NCI-H2196 treated with DMSO at 0.1 percent for 48 hours (cell line): ENCODE measurements around the gene SIRT2.
A peak's percentile ranks its signal among the peaks of the same experiment; 100 is the strongest.
"Not testable (repeated sequence)": the region's sequence is repeated elsewhere in the genome, so short reads cannot be mapped to it uniquely, and the experiment has no call there.

Source experiments
- DNase-seq: peaks from one replicate; lab custom pipeline; 2025; ENCODE audit not compliant: unreplicated experiment; lab: John Stamatoyannopoulos, UW

Gene SIRT2

DNA sequence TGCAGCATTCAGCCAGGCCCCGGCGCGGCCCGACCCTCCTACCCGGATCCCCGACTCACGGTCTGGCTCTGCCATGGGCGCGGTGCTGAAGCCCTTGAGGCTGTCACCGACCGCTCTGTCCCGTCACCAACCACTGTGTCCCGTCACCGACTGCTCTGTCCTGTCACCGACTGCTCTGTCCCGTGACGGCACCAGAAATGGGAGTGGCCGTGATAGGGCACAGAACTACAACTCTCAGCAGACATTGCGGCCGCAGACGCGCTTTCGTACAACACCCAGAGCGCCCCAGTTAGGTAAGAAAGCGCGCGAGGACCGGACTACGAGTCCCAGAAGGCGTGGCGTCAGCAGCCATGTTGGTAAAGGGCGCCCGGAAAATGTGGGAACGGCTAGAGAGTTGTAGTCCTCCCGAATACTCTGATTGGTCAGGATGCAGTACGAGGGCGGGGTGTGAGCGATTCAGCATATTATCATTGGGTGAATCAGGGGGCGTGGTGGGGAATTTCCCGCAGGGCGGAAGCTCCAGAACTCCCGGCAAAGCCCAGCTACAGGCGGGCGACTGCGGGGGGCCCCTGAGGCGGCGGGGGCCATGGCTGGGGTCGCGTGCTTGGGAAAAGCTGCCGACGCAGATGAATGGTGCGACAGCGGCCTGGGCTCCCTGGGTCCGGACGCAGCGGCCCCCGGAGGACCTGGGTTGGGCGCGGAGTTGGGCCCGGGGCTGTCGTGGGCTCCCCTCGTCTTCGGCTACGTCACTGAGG is at the start of gene SIRT2, which contains the start of gene NFKBIB:
Gene SIRT2, minus strand, starts transcription at position 172 of the 755 bp plus-strand sequence. Its CDS starts 97 bp downstream, at position 75.
Gene NFKBIB, plus strand, starts transcription at position 523 of the 755 bp plus-strand sequence. Its CDS starts 64 bp downstream, at position 587.
- DNase-seq, result peak; percentile 99

DNA sequence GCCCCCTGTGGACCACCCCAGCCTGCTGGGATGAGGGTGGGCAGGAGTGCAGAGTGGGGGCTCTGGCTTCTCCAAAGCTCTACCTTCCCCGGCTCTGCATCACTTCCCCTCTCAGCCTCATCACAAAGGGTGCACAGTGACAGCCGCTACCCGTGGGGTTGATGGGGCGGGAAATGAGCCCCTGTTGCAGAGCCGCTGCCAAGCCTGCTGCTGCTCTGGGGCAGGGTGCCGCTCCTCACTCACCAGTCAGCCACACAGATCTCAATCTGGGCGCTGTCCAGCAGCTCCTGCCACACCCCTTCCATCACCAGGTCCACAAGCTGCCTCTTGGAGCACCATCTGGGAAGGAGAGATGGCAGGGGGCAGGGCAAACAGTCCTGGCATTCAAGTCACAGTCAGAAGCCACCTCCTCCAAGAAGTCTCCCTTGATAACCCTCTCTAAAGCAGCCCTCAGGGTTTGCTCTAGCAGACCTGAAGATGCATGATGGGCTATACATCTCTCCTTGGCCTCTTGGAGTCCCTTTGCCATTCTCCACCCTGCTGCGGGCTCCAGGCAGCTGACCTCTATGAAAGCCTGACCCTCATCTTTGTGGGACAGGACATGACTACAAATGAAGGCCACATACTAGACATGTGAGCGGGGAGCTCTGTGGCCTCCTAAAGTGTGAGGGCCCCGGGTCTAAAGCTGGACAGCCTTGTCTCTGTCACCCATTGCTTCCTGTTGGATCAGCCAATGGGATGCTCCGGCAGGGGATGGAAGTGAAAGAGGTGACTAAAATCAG is 47.0 kb upstream of the SIRT2 start:
- no peak for DNase-seq

GRCh38 chr19:38945562-38946228 is 46.3 kb upstream of the SIRT2 start:
- no peak for DNase-seq

DNA sequence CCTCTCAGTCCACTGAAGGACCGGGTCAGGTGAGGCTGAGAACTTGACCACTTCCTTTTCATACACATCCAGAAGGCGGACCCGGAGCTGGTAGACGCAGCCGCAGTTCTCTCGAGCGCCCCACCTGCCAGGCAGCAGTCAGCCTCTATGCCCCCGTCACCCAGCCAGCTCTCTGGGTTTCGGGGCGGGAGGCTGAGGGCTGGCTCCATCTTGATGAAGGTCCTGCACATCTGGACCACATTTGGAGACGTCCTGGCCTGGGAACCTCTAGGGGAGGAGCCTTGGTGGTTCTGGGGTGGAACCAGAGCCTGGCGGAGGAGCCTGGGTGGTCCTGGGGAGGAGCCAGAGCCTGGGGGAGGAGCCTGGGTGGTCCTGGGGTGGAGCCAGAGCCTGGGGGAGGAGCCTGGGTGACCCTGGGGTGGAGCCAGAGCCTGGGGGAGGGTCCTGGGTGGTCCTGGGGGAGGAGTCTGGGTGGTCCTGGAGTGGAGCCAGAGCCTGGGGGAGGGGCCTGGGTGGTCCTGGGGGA is 45.6 kb upstream of the SIRT2 start:
- DNase-seq, result no peak

DNA sequence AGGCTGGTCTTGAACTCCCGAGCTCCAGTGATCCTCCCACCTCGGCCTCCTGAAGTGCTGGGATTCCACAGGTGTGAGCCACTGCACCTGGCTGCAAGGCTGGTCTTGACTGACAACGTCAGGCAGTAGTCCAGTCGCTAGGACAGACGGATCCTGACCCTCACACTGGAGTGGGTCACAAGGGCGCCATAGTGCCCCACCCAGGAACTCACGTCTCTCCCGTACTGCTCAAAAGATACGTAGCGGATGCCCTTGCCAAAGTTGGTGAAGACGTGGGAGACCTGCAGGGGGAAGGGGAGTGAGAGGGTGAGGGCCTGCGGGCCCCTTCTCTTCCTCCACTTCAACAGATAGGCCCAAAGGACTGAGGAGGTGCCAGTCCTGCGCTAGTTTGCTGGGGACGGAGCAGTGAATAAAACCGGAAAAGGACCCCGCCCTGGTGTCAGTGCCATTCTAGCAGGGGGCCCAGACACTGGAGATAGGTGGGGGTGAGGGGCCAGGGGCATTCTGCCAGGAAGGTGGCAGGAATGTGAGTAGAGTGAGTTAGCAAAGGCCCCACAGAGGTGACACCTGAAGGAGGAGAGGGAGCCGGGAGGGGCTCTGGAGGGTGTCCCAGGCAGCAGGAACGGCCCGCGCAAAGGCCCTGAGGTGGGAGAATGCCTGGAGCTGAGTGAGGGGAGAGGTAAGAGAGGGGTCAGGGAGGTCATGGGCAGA is 43.2 kb upstream of the SIRT2 start:
- no peak for DNase-seq

DNA sequence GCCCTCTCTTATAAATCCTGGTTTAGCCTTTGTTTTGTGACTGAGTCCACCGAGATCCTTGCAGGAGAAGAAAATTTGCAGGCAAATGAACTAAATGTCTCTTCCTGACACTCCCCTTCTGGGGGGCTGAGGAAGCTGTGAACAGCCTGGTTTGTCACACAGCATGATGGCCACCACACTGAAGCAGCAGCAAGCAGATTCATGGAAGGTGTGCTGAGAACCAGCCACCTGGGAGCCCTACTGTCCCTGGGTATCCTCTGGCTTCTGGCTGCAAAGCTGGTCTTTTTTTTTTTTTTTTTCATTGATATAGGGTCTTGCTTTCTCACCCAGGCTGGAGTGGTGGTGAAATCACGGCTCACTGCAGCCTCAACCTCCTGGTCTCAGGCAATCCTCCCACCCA is 42.6 kb upstream of the SIRT2 start:
- DNase-seq, result no peak

DNA sequence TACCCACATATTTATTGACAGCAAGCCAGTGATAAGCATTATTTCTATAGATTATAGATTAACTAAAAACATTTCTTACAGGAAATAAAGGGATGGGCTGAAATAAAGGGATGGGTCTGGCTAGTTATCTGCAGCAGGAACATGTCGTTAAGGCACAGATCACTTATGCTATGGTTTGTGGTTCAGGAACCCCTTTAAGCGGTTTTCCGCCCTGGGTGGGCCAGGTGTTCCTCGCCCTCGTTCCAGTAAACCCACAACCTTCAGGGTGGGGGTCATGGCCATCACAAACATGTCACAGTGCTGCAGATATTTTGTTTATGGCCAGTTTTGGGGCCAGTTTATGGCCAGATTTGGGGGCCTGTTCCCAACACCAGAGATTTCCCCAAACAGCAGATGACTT is 42.0 kb upstream of the SIRT2 start:
- not testable (repeated sequence) for DNase-seq

- no peak for DNase-seq
These were observed 40.5 kb upstream of the SIRT2 start for GRCh38 chr19:38939957-38940356.

- no peak for DNase-seq
These were observed 34.1 kb upstream of the SIRT2 start for GRCh38 chr19:38933544-38933943.

DNA sequence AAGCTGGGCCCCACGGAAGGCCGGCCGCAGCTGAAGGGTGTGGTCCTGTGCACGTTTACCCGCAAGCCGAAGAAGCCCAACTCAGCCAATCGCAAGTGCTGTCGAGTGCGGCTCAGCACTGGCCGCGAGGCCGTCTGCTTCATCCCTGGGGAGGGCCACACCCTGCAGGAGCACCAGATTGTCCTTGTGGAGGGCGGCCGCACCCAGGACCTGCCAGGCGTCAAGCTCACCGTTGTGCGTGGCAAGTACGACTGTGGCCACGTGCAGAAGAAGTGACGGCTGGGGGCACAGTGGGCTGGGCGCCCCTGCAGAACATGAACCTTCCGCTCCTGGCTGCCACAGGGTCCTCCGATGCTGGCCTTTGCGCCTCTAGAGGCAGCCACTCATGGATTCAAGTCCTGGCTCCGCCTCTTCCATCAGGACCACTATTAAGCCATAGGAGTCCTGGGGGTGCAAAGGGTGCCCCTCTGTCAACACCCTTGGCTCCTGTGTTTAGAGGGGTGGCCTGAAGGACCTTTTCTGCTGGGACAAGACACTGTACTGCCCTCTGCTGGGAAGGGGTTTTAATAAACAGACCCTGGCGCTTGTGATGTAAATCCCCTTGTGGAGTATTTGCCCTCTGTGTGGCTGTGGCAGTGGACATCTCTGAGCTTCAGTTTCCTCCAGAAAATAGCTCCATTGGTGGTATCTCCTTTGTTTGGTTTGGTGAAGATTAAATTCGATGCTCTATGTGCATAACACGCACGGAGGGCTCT is 33.2 kb upstream of the SIRT2 start:
- no peak for DNase-seq

- DNase-seq, result no peak
These were observed 32.0 kb upstream of the SIRT2 start for GRCh38 chr19:38931521-38931793.

DNA sequence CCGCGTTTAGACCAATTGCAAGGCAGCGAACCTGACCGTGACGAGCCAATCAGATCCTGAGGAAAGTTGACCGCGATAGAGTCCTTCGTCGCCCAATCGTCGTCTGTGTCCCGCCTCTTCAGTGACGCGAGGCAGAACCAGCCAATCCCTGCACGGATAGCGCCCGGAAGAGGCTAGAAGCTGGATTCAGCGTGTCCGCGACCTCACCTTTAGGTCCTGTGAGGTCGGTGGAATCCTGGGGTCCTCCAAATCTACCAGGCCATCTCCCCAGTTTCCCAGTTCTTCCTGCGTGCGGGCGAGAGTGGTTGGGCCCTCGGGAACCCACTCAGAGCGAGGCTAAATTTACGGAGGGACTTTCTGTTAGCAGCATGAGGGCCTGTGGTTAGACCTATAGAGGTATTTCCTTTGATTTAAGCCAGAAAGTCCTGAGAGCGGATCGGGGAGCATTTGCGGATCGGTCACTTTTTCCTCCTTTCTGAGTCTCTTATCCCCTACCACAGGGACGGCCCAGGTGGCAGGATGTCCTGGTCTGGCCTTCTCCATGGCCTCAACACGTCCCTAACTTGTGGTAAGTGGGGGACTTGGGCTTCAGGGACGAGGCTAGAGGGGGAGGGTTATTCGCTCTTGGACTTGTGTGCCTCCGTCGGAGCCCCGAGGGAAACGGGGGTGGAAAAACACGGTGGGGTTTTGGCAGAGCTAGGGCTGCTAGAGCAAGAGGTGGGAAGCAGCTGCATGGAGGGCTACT is 31.5 kb upstream of the SIRT2 start, which contains the start of gene MRPS12:
Gene MRPS12, plus strand, starts transcription at position 169 of the 745 bp plus-strand sequence. Its CDS starts 351 bp downstream, at position 520.
- peak; percentile 97 for DNase-seq

DNA sequence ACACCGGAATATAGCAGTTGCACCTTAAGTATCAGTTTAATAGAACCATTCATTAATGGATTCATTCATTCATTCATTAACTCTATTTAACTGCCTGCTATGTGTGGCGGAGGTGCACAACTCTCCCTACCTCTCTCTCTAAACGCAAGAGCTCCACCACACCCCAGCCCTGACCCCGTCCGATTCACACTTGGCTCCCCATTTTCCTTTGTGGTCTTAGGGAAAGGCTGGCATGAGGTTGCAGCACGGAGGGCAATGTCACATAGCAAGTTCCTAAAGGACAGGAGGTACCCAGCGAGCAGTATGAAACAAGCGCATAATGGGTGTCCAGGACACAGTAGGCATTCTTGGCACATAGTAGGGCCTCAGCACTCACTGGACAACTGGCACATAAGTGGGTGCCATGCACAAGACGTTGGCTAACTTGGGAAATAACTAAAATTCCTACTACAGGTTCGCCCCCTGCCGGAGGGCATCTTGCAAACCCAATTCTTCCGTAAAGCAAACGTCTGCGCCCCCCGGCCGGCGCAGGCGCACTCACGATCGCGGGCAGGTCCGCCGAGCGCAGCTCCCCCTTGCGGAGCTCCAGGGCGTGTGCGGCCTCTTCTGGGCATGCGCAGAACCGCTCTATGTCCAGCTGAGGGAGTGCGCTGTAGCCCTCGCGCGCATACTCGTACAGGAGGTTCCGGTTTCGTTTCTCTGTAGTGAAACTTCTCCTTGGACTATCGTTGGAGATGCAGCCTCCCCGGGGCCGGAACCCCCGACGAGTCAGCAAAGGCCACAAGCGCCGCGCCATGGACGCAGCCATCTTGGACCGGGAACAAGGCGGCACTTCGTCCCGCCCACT is 30.7 kb upstream of the SIRT2 start, which contains the start of gene SARS2:
Gene SARS2, minus strand, starts transcription at position 835 of the 847 bp plus-strand sequence. Its CDS starts 27 bp downstream, at position 808.
- DNase-seq, result peak; percentile 89

GRCh38 chr19:38928391-38929001 is 29.1 kb upstream of the SIRT2 start:
- no peak for DNase-seq

DNA sequence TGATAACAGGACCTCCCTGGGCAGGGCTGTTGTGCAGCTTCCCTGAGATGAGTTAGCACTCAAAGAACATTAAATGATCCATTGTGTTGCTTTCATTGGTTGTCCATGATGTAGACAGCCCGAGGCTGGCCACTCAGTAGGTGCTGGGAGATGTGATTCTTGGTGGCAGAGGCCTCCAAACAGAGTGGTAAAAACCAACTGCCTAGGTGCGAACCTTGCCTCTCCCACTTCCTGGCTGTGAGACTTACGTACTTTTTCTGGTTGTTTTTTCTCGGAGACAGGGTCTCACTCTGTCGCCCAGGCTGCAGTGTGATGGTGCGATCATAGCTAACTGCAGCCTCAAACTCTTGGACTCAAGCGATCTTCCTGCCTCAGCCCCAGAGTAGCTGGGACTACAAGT is 25.0 kb upstream of the SIRT2 start:
- DNase-seq, result no peak

DNA sequence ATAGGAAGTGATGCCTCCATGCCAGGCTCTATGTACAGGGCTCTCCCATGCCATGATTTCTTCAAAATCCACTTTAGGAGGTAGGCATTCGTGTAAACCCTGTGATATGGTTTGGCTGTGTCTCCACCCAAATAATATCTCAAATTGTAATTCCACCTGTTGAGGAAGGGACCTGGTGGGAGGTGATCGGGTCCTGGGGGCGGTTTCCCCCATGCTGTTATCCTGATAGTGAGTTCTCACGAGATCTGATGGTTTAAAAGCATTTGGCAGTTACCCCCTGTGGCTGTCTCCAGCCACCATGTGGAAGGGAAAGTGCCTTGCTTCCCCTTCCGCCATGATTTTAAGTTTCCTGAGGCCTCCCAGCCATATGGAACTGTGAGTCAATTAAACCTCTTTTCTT is 23.1 kb upstream of the SIRT2 start:
- DNase-seq, result no peak

GRCh38 chr19:38921420-38922274 is 22.2 kb upstream of the SIRT2 start:
- no peak for DNase-seq
